Hepatic stellate cell (primary cell): ENCODE data around the gene PRADC1.
"Not testable (repeated sequence)": the region's sequence is repeated elsewhere in the genome, so short reads cannot be mapped to it uniquely, and the experiment has no call there.

Experiments
- DNase-seq: peaks from one replicate; pipeline ENCODE4 v3.0.0; 2011; ENCODE audit warnings: low spot score

PRADC1 gene

DNA sequence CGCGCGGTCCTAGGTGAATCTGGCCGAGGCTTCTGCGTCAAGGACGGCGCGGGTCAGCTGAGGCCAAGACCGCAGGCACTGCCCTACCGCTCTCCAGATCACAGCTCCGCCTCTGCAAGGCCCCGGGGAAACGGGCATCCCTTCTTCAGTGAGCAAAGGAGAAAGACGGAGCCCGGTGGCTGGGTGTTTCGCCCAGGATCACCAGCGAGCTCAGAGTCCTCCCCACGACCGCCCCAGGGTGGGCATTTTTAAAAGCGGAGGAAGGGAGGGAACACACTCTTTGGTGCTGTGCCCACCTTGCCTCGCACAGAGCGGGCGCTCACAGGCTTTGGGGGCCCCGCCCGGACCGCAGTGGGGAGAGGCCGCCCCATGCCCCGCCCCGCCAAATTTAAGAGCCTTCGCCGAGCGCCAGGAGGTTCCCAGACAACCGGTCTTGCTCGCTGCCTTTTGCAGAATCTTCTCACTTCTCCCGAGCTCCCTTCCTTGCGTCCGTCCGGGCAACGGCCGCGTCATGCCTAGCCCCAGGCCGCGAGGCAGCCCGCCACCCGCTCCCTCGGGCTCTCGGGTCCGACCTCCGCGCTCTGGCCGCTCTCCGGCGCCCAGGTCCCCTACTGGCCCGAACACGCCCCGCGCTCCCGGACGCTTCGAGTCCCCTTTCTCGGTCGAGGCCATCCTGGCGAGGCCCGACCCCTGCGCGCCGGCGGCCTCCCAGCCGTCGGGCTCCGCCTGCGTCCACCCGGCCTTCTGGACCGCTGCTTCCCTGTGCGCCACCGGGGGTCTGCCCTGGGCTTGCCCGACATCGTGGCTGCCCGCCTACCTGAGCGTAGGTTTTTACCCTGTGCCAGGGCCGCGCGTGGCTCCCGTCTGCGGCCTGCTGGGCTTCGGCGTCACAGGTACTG, 30.6 kb downstream of the PRADC1 start, which contains the start of gene NOTO:
NOTO (plus strand) TSS at position 419 of the 899 bp plus-strand sequence; CDS start at position 512, 93 bp downstream.
- DNase-seq: no peak

DNA sequence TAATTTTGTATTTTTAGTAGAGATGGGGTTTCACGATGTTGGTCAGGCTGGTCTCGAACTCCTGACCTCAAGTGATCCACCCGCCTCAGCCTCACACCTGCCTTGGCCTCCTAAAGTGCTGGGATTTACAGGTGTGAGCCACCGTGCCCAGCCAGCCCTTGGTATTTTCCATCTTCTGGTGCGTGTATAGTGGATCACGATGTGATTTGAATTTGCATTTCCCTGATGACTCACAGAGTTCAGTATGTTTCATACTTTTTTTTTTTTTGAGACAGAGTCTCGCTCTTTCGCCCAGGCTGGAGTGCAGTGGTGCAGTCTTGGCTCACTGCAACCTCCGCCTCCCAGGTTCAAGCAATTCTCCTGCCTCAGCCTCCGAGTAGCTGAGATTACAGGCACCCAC, 32.8 kb downstream of the PRADC1 start:
- not testable (repeated sequence) for DNase-seq

DNA sequence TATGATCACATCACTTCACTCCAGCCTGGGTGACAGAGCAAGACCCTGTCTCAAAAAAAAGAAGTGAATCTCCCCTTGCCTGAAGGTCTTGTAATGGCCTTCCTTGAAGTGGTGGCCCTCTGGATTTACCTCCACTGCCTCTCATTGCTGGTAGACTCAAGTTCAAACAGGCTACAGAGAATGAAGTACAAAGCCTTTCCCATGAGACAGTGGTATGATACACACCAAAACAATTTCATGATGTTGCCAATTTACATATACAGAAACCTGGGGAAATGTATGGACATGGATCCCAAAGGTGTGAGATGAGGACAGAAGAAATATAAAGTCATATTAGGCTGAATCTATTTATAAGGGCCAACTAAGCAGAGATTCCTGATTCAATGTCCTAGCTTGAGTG, 35.5 kb downstream of the PRADC1 start:
- no peak for DNase-seq

DNA sequence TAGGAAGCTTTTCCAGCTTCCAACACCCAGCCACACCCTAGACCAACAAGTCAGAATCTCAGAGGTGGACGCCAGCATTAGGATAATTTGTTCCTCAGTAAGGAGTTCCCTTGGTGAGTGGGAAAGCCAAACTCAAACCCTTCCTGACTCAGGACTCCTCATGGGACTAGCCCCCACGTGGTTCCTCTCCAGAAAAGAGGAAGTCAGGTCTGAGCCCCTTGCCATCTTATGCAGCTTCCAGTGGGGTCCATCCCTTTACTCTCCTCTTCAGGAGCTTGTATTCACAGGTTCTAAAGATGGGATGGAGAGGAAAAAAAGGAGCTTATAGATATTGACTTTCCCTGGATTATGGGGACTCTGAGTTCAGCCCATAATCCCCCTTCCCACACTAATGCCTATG, 45.5 kb downstream of the PRADC1 start:
- DNase-seq: no peak

DNA sequence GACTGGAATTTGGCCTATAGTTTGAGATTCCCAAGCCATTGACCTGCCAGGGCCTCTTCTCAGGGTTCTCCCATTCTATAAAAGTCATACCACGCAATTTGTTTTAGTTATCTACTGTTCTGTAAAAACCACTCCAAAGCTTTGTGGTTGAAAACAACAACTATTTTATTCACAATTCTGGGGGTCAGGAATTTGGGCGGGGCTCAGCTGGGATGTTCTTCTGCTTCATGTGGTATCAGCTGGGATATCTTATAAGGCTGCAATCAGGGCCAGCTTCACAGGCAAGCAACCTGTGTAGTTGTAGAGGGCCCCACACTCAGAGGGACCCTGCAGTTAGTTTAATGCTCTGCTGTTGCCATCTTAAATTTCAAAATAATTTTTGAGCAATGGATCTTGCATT, 47.1 kb downstream of the PRADC1 start:
- no peak for DNase-seq
